NCI-H526 (cell line): Measurements from ENCODE around the gene SCNN1G.
"Not testable (repeated sequence)": the region's sequence is repeated elsewhere in the genome, so short reads cannot be mapped to it uniquely, and the experiment has no call there.

Experiments
- DNase-seq, 2 experiments: peaks; one replicate each; lab custom pipeline; 2025; lab: John Stamatoyannopoulos, UW

SCNN1G gene

GRCh38 chr16:23253650-23254049 is 71.1 kb downstream of the SCNN1G start:
- not testable (repeated sequence) for DNase-seq

GRCh38 chr16:23254338-23254737 is 71.8 kb downstream of the SCNN1G start:
- DNase-seq, result no peak

- no peak for DNase-seq
Measured at GRCh38 chr16:23255000-23255399, 72.5 kb downstream of the SCNN1G start.

GRCh38 chr16:23256440-23256839 is 73.9 kb downstream of the SCNN1G start:
- no peak for DNase-seq

GRCh38 chr16:23257682-23258081 is 75.1 kb downstream of the SCNN1G start:
- DNase-seq, result no peak

GRCh38 chr16:23258919-23259237 is 76.3 kb downstream of the SCNN1G start:
- DNase-seq, result no peak
